GM19324 (cell line): ENCODE data around the gene FBH1.
"Not testable (repeated sequence)": the region's sequence is repeated elsewhere in the genome, so short reads cannot be mapped to it uniquely, and the experiment has no call there.

Experiments
- ATAC-seq: cut with Tn5 transposase; IDR thresholded peaks from one replicate; pipeline ENCODE4 v1.9.1; 2021; ENCODE audit warnings: mild to moderate bottlenecking, moderate library complexity; ENCODE audit not compliant: unreplicated experiment, low FRiP score

Gene FBH1

GRCh38 chr10:5953676-5954075 lies 63.6 kb downstream of the FBH1 start:
- ATAC-seq = no peak

- ATAC-seq = no peak
These were observed 66.3 kb downstream of the FBH1 start for GRCh38 chr10:5956146-5956936.

GRCh38 chr10:5958077-5958476 lies 68.0 kb downstream of the FBH1 start:
- no peak for ATAC-seq

GRCh38 chr10:5958675-5959074 lies 68.6 kb downstream of the FBH1 start:
- no peak for ATAC-seq

- no peak for ATAC-seq
These were observed 69.1 kb downstream of the FBH1 start for GRCh38 chr10:5959142-5959541.

GRCh38 chr10:5959581-5960069 lies 69.6 kb downstream of the FBH1 start:
- ATAC-seq = no peak

- ATAC-seq = no peak
These were observed 70.3 kb downstream of the FBH1 start for GRCh38 chr10:5960070-5960972.

GRCh38 chr10:5960973-5961275 lies 70.9 kb downstream of the FBH1 start:
- not testable (repeated sequence) for ATAC-seq

- ATAC-seq = no peak
These were observed 71.5 kb downstream of the FBH1 start for GRCh38 chr10:5961405-5962100.

- not testable (repeated sequence) for ATAC-seq
These were observed 72.4 kb downstream of the FBH1 start for GRCh38 chr10:5962358-5962940.

- ATAC-seq = no peak
These were observed 73.0 kb downstream of the FBH1 start for GRCh38 chr10:5963071-5963470.

- ATAC-seq = no peak
These were observed 73.5 kb downstream of the FBH1 start for GRCh38 chr10:5963591-5963990.

- no peak for ATAC-seq
These were observed 74.7 kb downstream of the FBH1 start for GRCh38 chr10:5964736-5965135.

GRCh38 chr10:5965266-5965665 lies 75.2 kb downstream of the FBH1 start:
- ATAC-seq = no peak

- no peak for ATAC-seq
These were observed 78.1 kb downstream of the FBH1 start for GRCh38 chr10:5968037-5968680.

- no peak for ATAC-seq
These were observed 78.8 kb downstream of the FBH1 start for GRCh38 chr10:5968681-5969453.

- ATAC-seq = no peak
These were observed 80.0 kb downstream of the FBH1 start for GRCh38 chr10:5970066-5970465.

- ATAC-seq = no peak
These were observed 80.5 kb downstream of the FBH1 start for GRCh38 chr10:5970527-5970926.

- peak; percentile 40 for ATAC-seq
These were observed 81.3 kb downstream of the FBH1 start for GRCh38 chr10:5971315-5971832.
